Uterus (tissue), 2 donors: ENCODE results near the gene NABP2.
A peak's percentile ranks its signal among the peaks of the same experiment; 100 is the strongest.

ENCODE experiments used
- CTCF ChIP-seq, 4 experiments: fragments of 200-600 bp in 2 of 4; fragments of 450-650 bp in 2 of 4; sonication (generic) in 2 of 4; IDR thresholded peaks; one replicate each; pipeline ENCODE4 v1.5.1; 2016 to 2019; ENCODE audit warnings: antibody characterized with exemption in 4 of 4, mild to moderate bottlenecking in 2 of 4, moderate library complexity in 1 of 4
- POLR2A ChIP-seq, 2 donors: fragments of 450-650 bp; IDR thresholded peaks; one replicate each; pipeline ENCODE4 v1.6.1; 2016; ENCODE audit warnings: antibody characterized with exemption in 2 of 2, mild to moderate bottlenecking in 1 of 2, moderate library complexity in 1 of 2

DNA sequence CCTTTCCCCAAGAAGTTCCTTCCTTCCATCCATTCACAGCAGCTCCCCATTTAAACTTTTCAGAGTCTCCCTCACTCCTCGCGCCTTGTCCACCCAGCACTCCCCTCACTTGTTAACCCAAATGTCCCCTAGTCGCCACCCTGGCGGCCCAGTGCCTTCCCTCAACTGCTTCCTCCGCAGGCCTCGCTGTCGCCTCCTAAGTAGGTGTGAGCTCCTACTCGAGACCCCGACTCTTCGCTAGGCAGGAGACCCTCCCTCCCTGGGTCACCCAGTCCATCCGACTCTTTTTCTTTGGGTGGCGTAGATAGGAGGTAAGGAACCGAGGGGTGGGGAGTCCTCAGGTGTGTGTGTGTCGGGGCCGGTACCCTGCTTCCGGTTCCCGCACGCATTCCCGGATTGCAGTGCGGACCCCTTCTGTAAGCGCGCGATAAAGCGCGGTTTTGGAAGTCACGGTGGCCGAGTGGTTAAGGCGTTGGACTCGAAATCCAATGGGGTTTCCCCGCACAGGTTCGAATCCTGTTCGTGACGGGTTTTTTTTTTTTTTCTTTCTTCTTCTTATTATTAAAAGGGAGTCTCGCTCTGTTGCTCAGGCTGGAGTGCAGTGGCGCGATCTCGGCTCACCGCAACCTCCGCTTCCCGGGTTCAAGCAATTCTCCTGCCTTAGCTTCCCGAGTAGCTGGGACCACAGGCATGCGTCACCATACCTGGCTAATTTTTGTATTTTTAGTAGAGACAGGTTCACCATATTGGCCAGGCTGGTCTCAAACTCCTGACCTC lies 34.0 kb upstream of the NABP2 start:
- TF ChIP-seq CTCF (IDR thresholded peaks at IDR 0.05) (peak in 1 of 4 experiments; percentile 1), POLR2A (IDR thresholded peaks at IDR 0.05) (peak in 1 of 2 donors; percentile 16)
